IMR-90 (cell line): ENCODE data around the gene GSTT4. TPM values are rescaled to one million over a fixed set of nuclear protein-coding genes. Genes with fewer than 3 reads are reported as not detected.

Experiments
- ATAC-seq: fragments of 200-7000 bp; cut with Tn5 transposase; 2 replicates; pipeline ENCODE4 v1.9.1; 2020; ENCODE audit warnings: low read depth, mild to moderate bottlenecking, moderate library complexity
- BruUV-seq: library from RNA; stranded (reverse); fragments of 400-500 nt; replicated peaks from 2 replicates; lab custom pipeline; 2021; lab: Mats Ljungman, UMichigan
- CTCF ChIA-PET: fragments of 300-600 bp; formaldehyde crosslinking; extraction: SDS; loops from one replicate; lab custom pipeline; 2021; ENCODE audit warnings: antibody characterized with exemption; lab: Yijun Ruan, JAX
- POLR2A ChIA-PET: fragments of 300-600 bp; sonication (Branson Sonifier 250); formaldehyde crosslinking; loops from one replicate; lab custom pipeline; 2022; ENCODE audit warnings: antibody characterized with exemption; ENCODE audit not compliant: unreplicated experiment; lab: Charles Lee
- DNase-seq: peaks from one replicate; pipeline ENCODE4 v3.0.0; 2013
- H2AFZ ChIP-seq: replicated peaks from 2 replicates; pipeline ENCODE3; 2013; ENCODE audit warnings: low read length, mild to moderate bottlenecking; ENCODE audit not compliant: poor library complexity
- H2AK5ac ChIP-seq: 2 replicates; pipeline ENCODE4 v1.6.1; 2013; ENCODE audit warnings: low read depth, low read length, inconsistent platforms
- H2AK9ac ChIP-seq: replicated peaks from 2 replicates; pipeline ENCODE3; 2013; ENCODE audit warnings: mild to moderate bottlenecking, low read depth, low read length, moderate library complexity; ENCODE audit not compliant: poor library complexity
- H2BK120ac ChIP-seq: 2 replicates; pipeline ENCODE4 v1.6.1; 2013; ENCODE audit warnings: low read depth, low read length, inconsistent platforms
- H2BK15ac ChIP-seq: 3 replicates; pipeline ENCODE4 v1.6.1; 2013; ENCODE audit warnings: low read depth, low read length, inconsistent platforms
- H2BK20ac ChIP-seq: 2 replicates; pipeline ENCODE4 v1.6.1; 2013; ENCODE audit warnings: low read depth, mild to moderate bottlenecking, inconsistent platforms, low read length, moderate library complexity
- H2BK5ac ChIP-seq: 2 replicates; pipeline ENCODE4 v1.6.1; 2013; ENCODE audit warnings: mild to moderate bottlenecking, low read depth, low read length, inconsistent platforms; ENCODE audit not compliant: poor library complexity, severe bottlenecking
- H3K14ac ChIP-seq: replicated peaks from 2 replicates; pipeline ENCODE4 v1.6.1; 2013; ENCODE audit warnings: low read depth, low read length, inconsistent platforms
- H3K18ac ChIP-seq: 2 replicates; pipeline ENCODE4 v1.6.1; 2013; ENCODE audit warnings: low read depth, low read length, control low read depth
- H3K23ac ChIP-seq: 2 replicates; pipeline ENCODE4 v1.6.1; 2013; ENCODE audit warnings: low read depth, low read length, inconsistent platforms
- H3K27ac ChIP-seq: 2 replicates; pipeline ENCODE4 v1.5.1; 2013; ENCODE audit warnings: mild to moderate bottlenecking, control low read depth, low read length; ENCODE audit not compliant: insufficient read depth
- H3K27me3 ChIP-seq: 2 replicates; pipeline ENCODE4 v1.6.1; 2013; ENCODE audit warnings: low read length; ENCODE audit not compliant: control insufficient read depth, insufficient read depth
- H3K36me3 ChIP-seq: 2 replicates; pipeline ENCODE4 v1.6.1; 2013; ENCODE audit warnings: low read length, mixed read lengths; ENCODE audit not compliant: control insufficient read depth, insufficient read depth
- H3K4ac ChIP-seq: 2 replicates; pipeline ENCODE4 v1.6.1; 2013; ENCODE audit warnings: low read depth, low read length, inconsistent platforms
- H3K4me1 ChIP-seq: 2 replicates; pipeline ENCODE4 v1.6.1; 2013; ENCODE audit warnings: low read length, mixed read lengths; ENCODE audit not compliant: control insufficient read depth, insufficient read depth
- H3K4me2 ChIP-seq: 2 replicates; pipeline ENCODE4 v1.6.1; 2013; ENCODE audit warnings: low read depth, mild to moderate bottlenecking, control low read depth, low read length, moderate library complexity
- H3K4me3 ChIP-seq: 2 replicates; pipeline ENCODE4 v1.5.1; 2013; ENCODE audit warnings: low read depth, mild to moderate bottlenecking, control low read depth, low read length, moderate library complexity; ENCODE audit not compliant: insufficient read depth
- H3K56ac ChIP-seq: 2 replicates; pipeline ENCODE4 v1.6.1; 2013; ENCODE audit warnings: low read length, inconsistent platforms; ENCODE audit not compliant: insufficient read depth; ENCODE audit errors: extremely low read depth
- H3K79me1 ChIP-seq, 2 experiments: 2 replicates each; pipeline ENCODE4 v1.6.1; 2013; ENCODE audit warnings: low read length in 2 of 2, inconsistent platforms in 1 of 2, low read depth in 1 of 2
- H3K9ac ChIP-seq: 2 replicates; pipeline ENCODE4 v1.6.1; 2013; ENCODE audit warnings: low read depth, low read length, control low read depth
- H3K9me1 ChIP-seq: 2 replicates; pipeline ENCODE4 v1.6.1; 2013; ENCODE audit warnings: low read length, inconsistent platforms; ENCODE audit not compliant: insufficient read depth
- H3K9me3 ChIP-seq: 2 replicates; pipeline ENCODE4 v1.6.1; 2013; ENCODE audit warnings: low read length; ENCODE audit not compliant: control insufficient read depth, insufficient read depth
- H4K20me1 ChIP-seq: 2 replicates; pipeline ENCODE4 v1.6.1; 2013; ENCODE audit warnings: low read length, inconsistent platforms; ENCODE audit not compliant: insufficient read depth
- H4K5ac ChIP-seq: 2 replicates; pipeline ENCODE4 v1.6.1; 2013; ENCODE audit warnings: mild to moderate bottlenecking, low read depth, low read length, control low read depth
- H4K8ac ChIP-seq, 2 experiments: 2 replicates each; pipeline ENCODE4 v1.6.1; 2013; ENCODE audit warnings: low read depth in 2 of 2, low read length in 2 of 2, control low read depth in 1 of 2, inconsistent platforms in 1 of 2
- H4K91ac ChIP-seq: 2 replicates; pipeline ENCODE4 v1.6.1; 2013; ENCODE audit warnings: low read depth, low read length, inconsistent platforms; ENCODE audit not compliant: insufficient read depth
- CEBPB ChIP-seq: IDR thresholded peaks from 2 replicates; pipeline ENCODE4 v1.6.1; 2012; ENCODE audit warnings: low read depth, low read length, improper control_type of control experiment
- POLR2A ChIP-seq: IDR thresholded peaks from 2 replicates; pipeline ENCODE4 v1.6.1; 2012; ENCODE audit warnings: mild to moderate bottlenecking, low read depth, low read length
- SMC3 ChIP-seq: fragments of 150-350 bp; IDR thresholded peaks from 2 replicates; pipeline ENCODE4 v1.6.1; 2016; ENCODE audit warnings: low read depth, mild to moderate bottlenecking, antibody characterized with exemption, low read length, moderate library complexity
- WGBS, 2 experiments: methylation state at CpG; one replicate each; pipeline versions ENCODE4 v1.1.5 to v1.1.7; 2013; ENCODE audit warnings: missing lambda C conversion rate in 2 of 2; ENCODE audit not compliant: insufficient read length in 1 of 2; ENCODE audit errors: extremely low coverage in 2 of 2; 5-methylcytosine and 5-hydroxymethylcytosine counted together
- dilution Hi-C: fragments of 300-500 bp; cut with HindIII; formaldehyde crosslinking; loops from one replicate; pipeline ENCODE4 v1.14.3; 2018; ENCODE audit warnings: low sequenced_read_pairs; ENCODE audit not compliant: unreplicated experiment
- in situ Hi-C: fragments of 300-500 bp; cut with MboI; formaldehyde crosslinking; loops from 3 replicates; pipeline ENCODE4 v1.14.3; 2019; ENCODE audit warnings: low sequenced_read_pairs, inconsistent platforms, mixed read lengths
- intact Hi-C: fragments of 100-400 bp; cut with micrococcal nuclease; formaldehyde crosslinking; loops from 2 replicates; pipeline ENCODE4 v1.10.0; 2022
- polyA plus RNA-seq, 3 experiments: library from polyadenylated mRNA; depleted of rRNA; stranded (reverse); fragments of >200 nt; gene quantifications; 2 replicates each; pipeline ENCODE4 v1.2.3, GENCODE V29; 2012; ENCODE audit warnings: low replicate concordance in 1 of 3
- total RNA-seq: library from RNA; depleted of rRNA; stranded (reverse); fragments of >200 nt; gene quantifications from 2 replicates; pipeline ENCODE4 v1.2.3, GENCODE V29; 2012

GSTT4 gene
- total and polyA plus RNA-seq, 2 of the 4 experiments (the other 2 are of a cell fraction) = not detected

DNA sequence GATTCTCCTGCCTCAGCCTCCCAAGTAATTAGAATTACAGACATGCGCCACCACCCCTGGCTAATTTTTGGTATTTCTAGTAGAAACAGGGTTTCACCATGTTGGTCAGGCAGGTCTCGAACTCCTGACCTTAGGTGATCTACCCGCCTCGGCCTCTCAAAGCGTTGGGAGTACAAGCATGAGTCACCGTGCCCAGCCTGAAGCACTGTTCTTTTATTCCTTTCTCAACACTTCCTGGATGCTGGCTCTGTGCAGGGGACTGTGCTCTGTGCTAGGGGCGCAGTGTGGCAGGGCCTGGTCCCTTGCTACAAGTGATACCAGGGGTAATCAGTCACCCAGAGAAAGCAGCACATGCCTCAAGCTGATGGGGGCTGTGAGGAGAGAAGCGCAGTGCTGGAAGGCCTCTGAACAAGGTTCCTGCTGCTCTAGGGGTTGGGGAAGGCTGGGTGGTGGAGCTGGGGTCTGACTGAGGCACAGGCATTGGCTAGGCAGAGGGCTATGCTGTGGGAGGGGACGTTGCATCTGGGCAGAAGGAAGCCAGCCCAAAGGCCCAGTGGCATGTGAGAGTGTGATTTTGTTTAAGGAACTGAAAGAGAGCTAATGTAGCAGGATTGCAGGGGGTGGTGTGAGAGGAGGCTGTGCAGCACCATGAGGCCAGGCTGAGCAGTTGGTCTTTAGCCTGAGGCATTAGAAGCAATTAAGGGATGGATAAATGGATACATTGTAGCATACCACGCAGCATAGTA is 48.4 kb upstream of the GSTT4 start:
- H4K5ac ChIP-seq = peak overlapping the region; percentile 44; the same call in 1 of the 2 replicates
- H4K91ac ChIP-seq = peak overlapping the region; percentile 75
- H2AFZ ChIP-seq = peak overlapping the region; percentile 41
- H3K4me2 ChIP-seq = no peak overlapping the region; the same call in 1 of the 2 replicates
- no TSS peak for BruUV-seq
- DNase-seq = no peak
- H3K79me1 ChIP-seq = peaks cover 0 to 17% of the 10 kb centered on the region in 2 experiments; a peak in 3 of 4 replicates
- H3K9me1 ChIP-seq = peaks cover 25% of the 10 kb centered on the region
- H3K4me1 ChIP-seq = peaks cover 18% of the 10 kb centered on the region
- H3K56ac ChIP-seq = no peak overlapping the region
- intact Hi-C loops = no loop called here
- no peaks in the 10 kb centered on the region for H3K27me3 ChIP-seq
- no peak overlapping the region for H3K9ac ChIP-seq
- H2BK20ac ChIP-seq = peak overlapping the region; percentile 36; the same call in 1 of the 2 replicates
- H3K18ac ChIP-seq = peak overlapping the region; percentile 32; the same call in 1 of the 2 replicates
- no peaks in the 10 kb centered on the region for H4K20me1 ChIP-seq
- peak overlapping the region; percentile 58 for H3K14ac ChIP-seq
- ChIA-PET POLR2A (no interaction called here), CTCF (no interaction called here)
- peak overlapping the region; percentile 74 for H2AK5ac ChIP-seq
- no peak for TF ChIP-seq POLR2A
- TF ChIP-seq SMC3 = no peak
- no peak for TF ChIP-seq CEBPB
- peak; percentile 60 for ATAC-seq
- H3K36me3 ChIP-seq = peaks cover 39% of the 10 kb centered on the region
- no peak overlapping the region for H3K27ac ChIP-seq
- WGBS, 2 experiments = 88% methylated on average over 6 of the region's 10 CpGs; no CpG with 5 or more reads in 1 of the 2 experiments
- dilution Hi-C loops = no loop called here
- no peak overlapping the region for H3K4me3 ChIP-seq
- peak overlapping the region; percentile 6 for H3K23ac ChIP-seq
- peak overlapping the region; percentile 37; the same call in 2 of the 3 replicates for H2BK15ac ChIP-seq
- H4K8ac ChIP-seq = peak overlapping the region; percentile 15 to 71; a peak in 3 of 4 replicates
- peak overlapping the region; percentile 77 for H3K4ac ChIP-seq
- peak overlapping the region; percentile 77 for H2BK5ac ChIP-seq
- peak overlapping the region; percentile 35 for H2BK120ac ChIP-seq
- peak overlapping the region; percentile 92 for H2AK9ac ChIP-seq
- H3K9me3 ChIP-seq = no peaks in the 10 kb centered on the region
- in situ Hi-C loops = no loop called here
